ENCODE measurements around the gene INSM1. TPM values are rescaled to one million over a fixed set of nuclear protein-coding genes. Genes with fewer than 3 reads are reported as not detected.

Gene INSM1
- total RNA-seq, 2 donors from 2014 or later: 0.35 to 0.73 TPM

- no peaks in the 10 kb centered on the region for H3K9me3 Mint-ChIP-seq
- Histone ChIP-seq H3K4me1 (ENCODE audit: control insufficient read depth, insufficient read depth, low read length) (no peaks in the 10 kb centered on the region), H3K9ac (ENCODE audit: extremely low read depth, low read length, poor library complexity, severe bottlenecking) (no peak overlapping the region), H3K36me3 (ENCODE audit: control insufficient read depth, insufficient read depth, low read length) (no peaks in the 10 kb centered on the region), H3K27me3 (ENCODE audit: control insufficient read depth, insufficient read depth, low read length, poor library complexity, severe bottlenecking) (no peaks in the 10 kb centered on the region), H3K27ac (ENCODE audit: low read depth, low read length) (no peak overlapping the region), H3K4me3 (ENCODE audit: low read length) (no peak overlapping the region), H3K9me3 (ENCODE audit: control insufficient read depth, low read length) (no peaks in the 10 kb centered on the region)
- H3K36me3 Mint-ChIP-seq (ENCODE audit: low read depth): peaks cover 7% of the 10 kb centered on the region
- no peak for DNase-seq
- H3K27me3 Mint-ChIP-seq (ENCODE audit: insufficient read depth): peaks cover under 1% of the 10 kb centered on the region
- no peak overlapping the region for H3K27ac Mint-ChIP-seq
- 93 to 94% methylated on average over 11 to 13 of the region's 13 CpGs for WGBS, 2 experiments (ENCODE audit: insufficient coverage in 1 of 2, insufficient read length in 1 of 2)
- no peak for TF ChIP-seq CTCF (conservative IDR thresholded peaks at IDR 0.05)
- H3K4me1 Mint-ChIP-seq: no peaks in the 10 kb centered on the region
- H3K4me3 Mint-ChIP-seq: no peak overlapping the region
These were observed 23.9 kb downstream of the INSM1 start for GRCh38 chr20:20391766-20392165.

DNA sequence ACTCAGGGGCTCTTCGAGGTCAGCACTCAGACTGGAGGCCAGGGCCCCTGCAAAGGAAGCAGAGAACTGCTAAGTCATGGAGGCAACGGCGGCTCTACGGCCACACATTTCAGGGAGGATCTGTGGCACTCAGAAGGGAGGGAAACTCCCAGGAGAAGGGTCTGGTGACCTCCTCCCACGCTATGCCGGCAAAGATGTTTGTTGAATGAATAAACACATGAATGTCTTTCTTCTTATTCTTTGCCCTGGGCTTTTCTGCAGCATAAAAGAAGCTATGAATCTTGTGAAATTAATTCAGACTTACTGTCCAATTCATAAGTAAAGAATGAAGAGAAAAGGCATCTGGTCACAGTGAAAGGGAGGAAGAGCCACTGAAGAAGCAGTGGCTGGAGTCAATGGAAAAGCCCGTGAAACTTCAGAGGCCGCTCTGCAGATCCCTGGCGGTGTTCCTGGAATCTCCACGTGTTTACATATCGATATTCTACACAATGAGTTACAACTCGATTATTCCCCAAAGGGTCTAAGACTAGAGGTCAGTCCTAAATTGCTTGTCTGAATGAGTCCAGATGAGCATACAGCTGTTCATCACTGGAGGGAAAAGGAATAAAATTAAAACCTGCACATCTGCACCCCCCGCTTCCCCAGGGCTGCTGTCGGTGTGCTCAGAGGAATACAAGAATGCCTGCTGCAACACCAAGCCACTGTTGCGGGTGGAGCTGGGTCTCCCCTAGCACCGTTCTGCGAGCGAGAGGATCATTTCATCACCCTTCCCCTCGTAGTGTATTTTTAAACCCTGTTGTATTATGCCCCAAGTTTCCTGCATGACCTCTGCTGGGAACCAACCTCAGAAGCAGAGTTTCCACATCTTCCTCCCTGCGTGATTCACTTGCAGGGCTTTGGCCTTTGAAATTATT, 25.6 kb downstream of the INSM1 start:
- no peaks in the 10 kb centered on the region for H3K4me1 Mint-ChIP-seq
- H3K27me3 ChIP-seq (ENCODE audit: control insufficient read depth, insufficient read depth, low read length, poor library complexity, severe bottlenecking): no peaks in the 10 kb centered on the region
- no peaks in the 10 kb centered on the region for H3K9me3 ChIP-seq (ENCODE audit: control insufficient read depth, low read length)
- no peaks in the 10 kb centered on the region for H3K27me3 Mint-ChIP-seq (ENCODE audit: insufficient read depth)
- 93 to 97% methylated on average over 10 to 20 of the region's 20 CpGs for WGBS, 2 experiments (ENCODE audit: insufficient coverage in 1 of 2, insufficient read length in 1 of 2)
- DNase-seq: no peak
- H3K27ac ChIP-seq (ENCODE audit: low read depth, low read length): no peak overlapping the region
- H3K4me3 ChIP-seq (ENCODE audit: low read length): no peak overlapping the region
- no peaks in the 10 kb centered on the region for H3K9me3 Mint-ChIP-seq
- H3K9ac ChIP-seq (ENCODE audit: extremely low read depth, low read length, poor library complexity, severe bottlenecking): no peak overlapping the region
- no peak overlapping the region for H3K27ac Mint-ChIP-seq
- no peak for TF ChIP-seq CTCF (conservative IDR thresholded peaks at IDR 0.05)
- no peak overlapping the region for H3K4me3 Mint-ChIP-seq
- no peaks in the 10 kb centered on the region for H3K4me1 ChIP-seq (ENCODE audit: control insufficient read depth, insufficient read depth, low read length)
- H3K36me3 ChIP-seq (ENCODE audit: control insufficient read depth, insufficient read depth, low read length): no peaks in the 10 kb centered on the region
- H3K36me3 Mint-ChIP-seq (ENCODE audit: low read depth): peaks cover 7% of the 10 kb centered on the region

DNA sequence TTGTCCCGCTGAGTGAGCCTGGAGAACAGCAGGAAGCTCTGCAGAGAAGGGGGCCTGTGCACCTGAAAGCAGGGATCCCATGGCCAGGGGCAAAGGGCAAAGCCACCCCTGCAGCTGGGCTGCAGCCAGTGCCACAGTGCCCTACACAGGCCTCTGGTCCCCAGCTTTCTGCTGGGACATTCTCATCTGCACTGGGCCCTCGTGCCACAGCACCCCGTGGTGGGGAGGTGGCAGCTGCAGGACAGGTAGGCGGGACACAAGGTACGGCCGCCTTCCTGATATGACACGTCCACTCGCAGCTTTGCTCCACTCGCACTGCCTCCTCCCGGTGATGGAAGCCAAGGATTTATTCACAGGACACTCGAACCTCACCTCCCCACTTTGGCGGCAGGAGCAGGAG, 27.2 kb downstream of the INSM1 start:
- Histone ChIP-seq H3K4me3 (ENCODE audit: low read length) (no peak overlapping the region), H3K36me3 (ENCODE audit: control insufficient read depth, insufficient read depth, low read length) (no peaks in the 10 kb centered on the region), H3K4me1 (ENCODE audit: control insufficient read depth, insufficient read depth, low read length) (no peaks in the 10 kb centered on the region), H3K9ac (ENCODE audit: extremely low read depth, low read length, poor library complexity, severe bottlenecking) (no peak overlapping the region), H3K27me3 (ENCODE audit: control insufficient read depth, insufficient read depth, low read length, poor library complexity, severe bottlenecking) (no peaks in the 10 kb centered on the region), H3K27ac (ENCODE audit: low read depth, low read length) (no peak overlapping the region), H3K9me3 (ENCODE audit: control insufficient read depth, low read length) (no peaks in the 10 kb centered on the region)
- 93 to 95% methylated on average over 9 to 12 of the region's 12 CpGs for WGBS, 2 experiments (ENCODE audit: insufficient coverage in 1 of 2, insufficient read length in 1 of 2)
- Mint-ChIP-seq H3K27ac (no peak overlapping the region), H3K36me3 (ENCODE audit: low read depth) (peaks cover 5% of the 10 kb centered on the region), H3K4me3 (no peak overlapping the region), H3K27me3 (ENCODE audit: insufficient read depth) (no peaks in the 10 kb centered on the region), H3K4me1 (no peaks in the 10 kb centered on the region), H3K9me3 (no peaks in the 10 kb centered on the region)
- TF ChIP-seq CTCF (conservative IDR thresholded peaks at IDR 0.05): no peak
- DNase-seq: no peak
